HG02623 (cell line): Measurements from ENCODE around the gene VWA3B.
"Not testable (repeated sequence)": the region's sequence is repeated elsewhere in the genome, so short reads cannot be mapped to it uniquely, and the experiment has no call there.

Experiments used
- ATAC-seq: cut with Tn5 transposase; IDR thresholded peaks from one replicate; pipeline ENCODE4 v1.9.1; 2021; ENCODE audit warnings: moderate library complexity; ENCODE audit not compliant: unreplicated experiment

Gene VWA3B

DNA sequence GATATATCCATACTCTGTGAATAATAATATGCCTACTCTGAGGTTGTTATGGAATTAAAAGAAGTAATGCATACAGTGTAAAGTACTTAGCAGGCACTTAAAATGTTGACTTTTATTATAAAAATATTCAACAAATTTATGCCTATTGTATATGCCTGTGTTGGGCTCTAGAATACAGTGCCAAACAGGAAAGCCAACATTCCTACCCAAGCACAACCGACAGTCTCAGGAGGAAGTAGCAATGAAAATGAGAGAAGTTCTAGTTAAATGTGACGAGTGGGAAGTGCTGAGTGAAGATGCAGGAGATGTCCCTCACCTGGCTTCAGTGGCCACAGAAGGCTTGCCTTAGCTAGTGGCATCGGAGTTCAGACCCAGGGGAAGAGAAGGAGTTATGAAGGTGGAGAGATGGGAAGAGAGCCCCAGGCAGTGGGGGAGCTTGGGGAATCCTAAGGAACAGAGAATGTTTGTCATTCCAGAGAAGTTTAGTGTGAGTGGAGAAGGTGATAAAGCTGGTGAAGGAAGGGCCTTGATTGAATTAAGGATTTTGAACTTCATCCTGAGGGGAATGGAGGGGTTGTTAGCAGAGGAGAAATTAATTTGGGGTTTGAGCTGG, 153.9 kb downstream of the VWA3B start:
- ATAC-seq = no peak

DNA sequence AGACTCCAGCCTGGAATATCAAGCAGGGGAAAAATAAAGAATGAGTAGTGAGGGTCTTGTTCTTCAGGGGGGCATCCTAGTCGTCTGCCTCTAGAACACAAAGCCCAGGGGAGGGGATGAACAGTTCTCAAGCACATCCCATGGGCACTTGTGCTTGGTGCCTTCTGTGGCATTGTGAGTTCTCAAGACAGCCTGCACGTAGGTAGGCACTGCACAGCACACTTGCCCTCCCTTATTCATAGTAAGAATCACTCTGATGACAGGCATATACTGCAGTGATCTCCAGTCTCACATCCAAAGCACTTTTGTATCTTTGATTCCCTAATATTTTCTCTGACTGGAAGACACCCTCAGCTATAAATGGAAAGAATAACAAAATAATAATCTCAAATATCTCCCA, 154.6 kb downstream of the VWA3B start:
- ATAC-seq = no peak

- ATAC-seq = no peak
Measured at GRCh38 chr2:98242003-98242402, 155.0 kb downstream of the VWA3B start.

DNA sequence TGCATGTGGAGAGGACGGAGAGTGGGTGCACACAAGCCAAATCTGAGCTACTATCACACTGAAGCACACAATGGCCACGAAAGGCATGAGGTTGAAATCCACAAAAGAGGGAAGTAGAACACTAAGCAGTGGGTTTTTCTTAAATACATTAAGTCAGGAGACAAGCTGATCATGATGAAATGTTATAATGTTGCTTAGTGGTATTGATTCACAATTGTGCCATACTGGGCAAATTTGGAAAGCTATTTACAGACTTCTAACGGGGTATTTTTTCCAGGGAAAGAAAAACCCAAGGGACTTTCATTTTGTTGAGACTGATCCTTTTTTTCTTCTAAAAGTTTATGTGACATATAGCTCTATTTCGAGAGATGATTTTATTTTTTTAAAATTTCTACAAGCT, 158.5 kb downstream of the VWA3B start:
- ATAC-seq = no peak

- no peak for ATAC-seq
Measured at GRCh38 chr2:98247383-98247782, 160.4 kb downstream of the VWA3B start.

DNA sequence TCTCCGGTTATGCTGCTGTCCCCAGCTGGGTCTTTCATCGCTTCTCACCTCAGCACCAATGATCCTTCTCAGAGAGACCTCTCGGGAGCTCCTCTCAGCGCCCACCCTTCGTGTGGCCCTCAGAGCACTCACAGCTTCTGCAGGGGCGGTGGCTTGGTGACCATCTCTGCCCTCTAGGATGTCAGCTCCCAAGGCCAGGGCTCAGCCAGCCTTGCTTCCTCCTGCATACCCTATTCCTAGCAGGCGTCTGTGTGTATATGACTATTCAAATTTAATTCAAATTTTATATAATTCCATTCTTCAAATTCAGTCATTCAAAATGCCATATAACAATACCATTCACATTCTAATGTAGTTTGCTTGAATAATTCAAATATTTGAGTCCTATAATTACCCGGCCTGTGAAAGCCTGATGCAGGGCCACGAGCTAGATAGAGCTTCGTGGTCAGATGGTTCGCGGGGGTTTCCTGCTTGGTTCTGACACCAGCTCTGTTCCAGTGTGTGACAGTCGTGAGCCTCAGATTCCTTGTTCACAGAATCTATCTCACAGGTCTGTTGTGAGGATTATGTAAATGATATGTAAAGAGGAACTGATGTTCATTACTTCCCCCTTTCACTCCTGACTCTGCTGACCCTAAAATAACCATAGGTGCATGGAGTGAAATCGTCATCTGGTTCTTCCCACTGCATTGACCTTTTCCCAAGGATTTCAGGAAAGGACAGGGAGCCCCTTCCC, 165.2 kb downstream of the VWA3B start:
- no peak for ATAC-seq

- ATAC-seq = no peak
Measured at GRCh38 chr2:98253461-98254070, 166.6 kb downstream of the VWA3B start.

DNA sequence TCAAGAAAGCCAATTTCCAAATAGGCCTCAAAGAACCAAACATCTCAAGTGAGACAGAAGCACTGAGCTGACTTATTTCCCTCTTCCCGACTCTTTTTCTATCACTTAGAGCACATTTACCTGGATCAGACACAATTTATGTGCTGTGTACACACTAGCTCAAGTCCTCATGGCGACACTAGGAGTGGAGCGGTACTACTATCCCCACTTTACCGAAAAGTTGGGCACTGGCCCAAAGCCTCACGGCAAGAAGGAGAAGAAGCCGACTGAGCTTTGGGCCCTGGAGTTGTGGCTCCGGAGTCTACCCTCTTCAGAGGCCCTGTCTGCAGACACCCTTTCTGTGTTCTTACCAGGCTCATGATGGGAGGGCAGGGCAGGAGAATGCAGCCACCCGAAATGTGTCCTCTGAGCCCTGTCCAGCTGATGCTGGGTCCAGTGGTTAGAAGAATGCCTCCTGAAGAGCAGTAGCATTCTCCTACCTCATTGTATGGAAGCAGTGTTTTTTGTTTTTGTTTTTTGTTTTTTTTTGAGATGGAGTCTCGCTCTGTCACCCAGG, 167.6 kb downstream of the VWA3B start:
- no peak for ATAC-seq

GRCh38 chr2:98258906-98259305, 171.9 kb downstream of the VWA3B start:
- ATAC-seq = no peak

GRCh38 chr2:98263362-98263761, 176.4 kb downstream of the VWA3B start:
- no peak for ATAC-seq

GRCh38 chr2:98268225-98268624, 181.3 kb downstream of the VWA3B start:
- ATAC-seq = not testable (repeated sequence)

GRCh38 chr2:98269274-98269673, 182.3 kb downstream of the VWA3B start:
- ATAC-seq = no peak

DNA sequence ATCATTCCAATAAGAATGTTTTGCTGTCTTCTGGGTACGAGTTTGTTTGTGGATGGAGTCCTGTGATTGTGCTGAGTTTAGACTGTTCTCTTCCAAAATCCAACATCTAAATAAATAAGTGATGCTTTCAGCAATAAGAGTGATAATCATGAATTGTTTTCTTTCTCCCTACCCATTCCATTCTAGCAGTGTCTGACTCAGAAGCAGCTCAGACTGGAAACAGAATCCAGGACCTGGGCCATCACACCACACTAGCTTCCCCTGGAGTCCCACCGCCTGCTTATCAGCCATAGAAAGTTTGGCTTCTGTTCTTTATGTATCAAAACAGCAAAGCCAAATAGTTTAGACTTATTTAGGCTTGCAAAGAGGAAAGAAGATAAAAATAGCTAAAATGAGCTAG, 182.9 kb downstream of the VWA3B start:
- ATAC-seq = no peak

- no peak for ATAC-seq
Measured at GRCh38 chr2:98277162-98277859, 190.3 kb downstream of the VWA3B start.

DNA sequence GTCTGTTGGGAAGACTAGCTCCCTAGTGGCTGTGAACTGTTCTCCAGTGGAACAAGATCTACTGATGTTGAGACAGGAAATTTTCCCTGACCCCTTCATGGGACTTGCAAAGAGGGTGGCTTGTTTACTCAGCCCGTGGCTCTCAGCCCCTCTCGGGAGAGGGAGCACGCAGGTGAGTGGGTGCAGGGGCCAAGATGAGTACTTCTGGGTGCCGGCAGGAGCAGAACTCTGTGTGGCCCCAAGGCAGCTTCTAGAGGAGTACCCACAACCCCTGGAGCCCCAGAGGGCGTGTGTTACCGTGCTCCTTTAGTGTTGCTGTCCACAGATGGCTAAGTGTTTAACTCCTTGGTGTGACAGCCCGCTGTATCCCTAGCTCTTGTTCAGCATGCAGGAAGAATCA, 191.1 kb downstream of the VWA3B start:
- no peak for ATAC-seq

GRCh38 chr2:98280376-98281102, 193.6 kb downstream of the VWA3B start:
- ATAC-seq = no peak

GRCh38 chr2:98281607-98282006, 194.6 kb downstream of the VWA3B start:
- no peak for ATAC-seq

DNA sequence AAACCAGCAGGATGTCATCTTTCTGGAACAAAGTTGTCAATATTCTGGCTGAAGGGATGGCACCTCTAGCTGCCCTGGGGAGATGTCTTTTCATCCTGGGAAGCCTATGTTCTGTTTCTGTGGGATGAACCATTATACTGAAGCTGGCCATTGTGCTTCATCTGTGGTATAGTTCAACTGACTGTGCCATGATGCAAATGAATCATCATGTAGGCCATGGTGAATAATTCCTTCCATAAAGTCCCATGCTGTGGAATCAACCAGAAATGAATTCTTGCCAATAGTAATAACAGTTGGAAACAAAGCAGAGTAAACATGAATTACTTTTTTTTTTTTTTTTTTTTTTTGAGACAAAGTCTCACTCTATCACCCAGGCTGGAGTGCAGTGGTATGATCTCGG, 195.1 kb downstream of the VWA3B start:
- no peak for ATAC-seq

GRCh38 chr2:98293030-98293429, 206.1 kb downstream of the VWA3B start:
- ATAC-seq = no peak

DNA sequence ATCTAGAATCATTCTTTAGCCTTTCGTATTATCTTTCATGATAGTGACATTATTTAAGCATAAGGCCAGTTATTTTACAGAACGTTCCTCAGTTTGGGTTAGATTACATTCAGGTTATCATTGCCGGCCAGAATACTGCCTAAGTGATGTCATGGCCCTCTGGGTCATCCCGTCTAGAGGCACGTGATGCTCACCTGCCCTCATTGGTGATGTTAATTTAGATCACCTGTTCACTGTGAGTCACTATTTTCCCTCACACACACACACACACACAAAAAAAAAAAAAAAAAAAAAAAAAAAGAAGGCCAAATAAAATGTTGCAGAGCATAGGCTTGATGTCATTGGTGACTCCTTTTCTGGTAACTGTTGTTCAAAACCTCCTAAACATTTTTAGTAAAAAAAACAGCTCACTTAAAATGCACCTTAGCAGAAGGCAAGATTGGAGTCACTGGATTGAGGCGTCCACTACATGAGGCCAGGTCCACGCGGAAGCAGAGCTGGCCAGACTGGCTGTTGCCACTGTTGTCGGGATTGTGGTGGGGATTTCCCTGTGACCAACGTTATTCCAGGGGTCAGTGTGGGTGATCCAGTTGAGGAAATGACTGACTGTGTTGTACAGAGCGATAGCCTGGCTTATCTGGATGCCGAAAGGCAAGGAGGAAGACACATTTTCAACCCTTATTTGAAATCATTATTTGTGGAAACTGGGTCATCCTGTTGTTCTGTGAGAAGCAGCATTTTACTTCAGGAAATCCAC, 207.1 kb downstream of the VWA3B start:
- ATAC-seq = no peak
